T-helper 2 cell (primary cell): ENCODE results near the gene INPP5A.
"Not testable (repeated sequence)": the region's sequence is repeated elsewhere in the genome, so short reads cannot be mapped to it uniquely, and the experiment has no call there.

Experiments
- DNase-seq, 5 experiments: peaks; one replicate each; pipeline versions ENCODE4 v3.0.0 to v3.0.0-alpha.2; 2012 to 2022

INPP5A gene

DNA sequence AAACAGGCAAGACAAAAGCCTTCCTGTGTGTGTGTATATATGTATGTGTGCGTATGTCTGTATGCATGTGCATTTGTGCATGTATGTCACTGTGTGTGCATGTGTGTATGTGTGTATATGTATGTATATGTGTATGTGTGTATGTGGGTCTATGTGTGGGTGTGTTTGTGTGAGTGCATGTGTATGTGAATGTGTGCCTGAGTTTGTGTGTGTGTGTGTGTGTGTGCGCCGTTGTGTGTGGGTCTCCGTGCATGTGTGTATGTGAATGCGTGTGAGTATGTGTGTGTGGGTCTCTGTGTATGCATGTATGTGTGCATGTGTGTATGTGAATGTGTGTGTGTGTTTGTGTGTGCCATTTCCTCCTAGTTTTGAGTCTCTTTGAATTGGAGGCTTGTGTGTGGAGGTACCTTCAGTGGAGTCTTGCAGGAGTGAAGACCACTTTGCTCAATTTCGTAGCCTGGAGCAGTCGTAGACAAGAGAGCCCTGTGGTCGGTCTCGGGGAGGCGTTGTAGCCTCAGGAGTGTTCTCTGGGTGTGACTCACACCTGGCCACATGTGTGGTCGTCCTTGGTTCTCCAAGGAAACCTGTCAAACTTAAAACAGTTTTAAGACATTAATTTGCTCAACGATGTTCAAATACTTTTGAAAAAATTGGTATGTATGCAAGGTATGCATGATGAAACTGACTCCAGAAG lies 28.1 kb downstream of the INPP5A start:
- no peak for DNase-seq

DNA sequence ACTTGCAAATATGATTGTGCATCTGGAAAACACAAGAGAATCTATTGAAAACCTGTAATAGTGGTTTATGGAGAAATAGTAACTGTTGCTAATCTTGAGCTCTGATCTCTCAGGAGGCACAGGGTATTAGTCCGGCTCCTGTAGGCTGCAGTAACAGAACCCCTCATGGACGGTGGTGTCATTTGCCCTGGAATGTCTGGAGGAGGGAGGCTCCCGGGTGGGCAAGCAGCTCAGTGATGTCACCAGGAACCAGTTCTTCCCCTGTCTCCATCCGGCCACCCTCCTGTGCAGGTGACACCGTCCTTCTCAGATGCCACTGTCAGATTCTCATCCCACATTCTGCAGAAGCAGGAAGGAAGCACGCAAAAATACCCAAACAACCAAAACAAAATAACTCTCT lies 29.3 kb downstream of the INPP5A start:
- no peak for DNase-seq

DNA sequence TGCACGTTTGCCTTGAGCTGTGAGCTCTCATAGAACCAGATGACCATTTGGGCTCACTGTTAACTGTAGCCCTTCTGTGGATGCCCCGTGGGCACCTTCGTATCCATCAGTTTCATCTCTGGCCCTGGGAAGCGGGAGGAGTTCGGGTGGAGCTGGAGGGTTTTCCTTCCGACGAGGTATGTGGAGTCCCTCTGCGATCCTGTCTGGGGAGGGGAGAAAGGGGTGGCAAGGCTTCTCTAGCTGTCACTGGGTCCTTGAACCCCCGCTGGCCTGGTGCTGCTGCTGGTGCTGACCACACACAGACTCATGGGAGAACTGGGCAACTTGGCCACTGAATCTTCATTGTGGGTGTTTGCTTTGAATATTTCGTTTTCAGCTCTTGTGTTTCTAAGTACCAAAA lies 32.7 kb downstream of the INPP5A start:
- DNase-seq, result no peak

DNA sequence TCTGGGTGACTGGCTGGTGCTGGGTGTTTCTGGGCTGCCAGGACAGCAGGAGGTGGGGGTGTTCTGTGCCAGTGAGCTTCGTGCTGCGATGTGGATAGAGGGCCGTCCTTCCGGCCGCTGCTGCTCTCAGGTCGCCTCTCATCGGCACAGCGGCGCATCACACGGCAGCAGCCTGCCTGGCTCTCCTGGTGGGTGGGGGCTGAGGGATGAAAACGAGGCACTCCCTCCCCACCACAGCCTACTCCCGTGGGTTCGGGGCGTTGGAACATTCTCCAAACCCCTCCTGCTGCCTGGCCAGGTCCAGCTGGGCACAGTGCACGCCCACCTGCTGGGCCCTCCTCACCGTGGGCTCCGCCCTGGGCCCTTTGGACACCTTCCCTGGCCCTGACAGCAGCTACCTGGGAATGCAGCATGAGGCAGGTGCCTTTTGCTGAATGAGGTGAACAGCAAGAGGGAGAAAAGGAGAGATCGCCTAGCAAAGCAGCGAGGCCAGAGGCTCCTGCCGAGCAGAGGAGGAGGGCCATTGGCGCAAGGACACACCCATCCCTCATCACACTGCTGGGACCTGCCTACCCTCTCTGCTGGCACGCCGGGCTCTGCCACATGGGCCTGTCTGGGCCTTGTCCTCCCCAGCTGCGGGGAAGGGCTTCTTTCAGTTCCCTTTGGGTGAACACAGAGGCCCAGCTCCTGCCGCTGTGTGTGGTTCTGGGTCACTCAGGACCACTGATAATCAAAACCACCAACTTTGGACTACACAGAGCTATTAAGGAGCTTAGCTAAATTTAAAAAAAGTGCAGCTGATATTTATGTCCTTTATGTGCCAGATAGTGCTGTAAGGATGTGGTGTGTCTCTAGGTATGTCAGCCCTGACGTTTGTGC lies 33.4 kb downstream of the INPP5A start:
- no peak for DNase-seq

GRCh38 chr10:132571650-132572544 lies 34.3 kb downstream of the INPP5A start:
- peak in 3 of 5 experiments; percentile 16 to 79 (median 28) for DNase-seq

DNA sequence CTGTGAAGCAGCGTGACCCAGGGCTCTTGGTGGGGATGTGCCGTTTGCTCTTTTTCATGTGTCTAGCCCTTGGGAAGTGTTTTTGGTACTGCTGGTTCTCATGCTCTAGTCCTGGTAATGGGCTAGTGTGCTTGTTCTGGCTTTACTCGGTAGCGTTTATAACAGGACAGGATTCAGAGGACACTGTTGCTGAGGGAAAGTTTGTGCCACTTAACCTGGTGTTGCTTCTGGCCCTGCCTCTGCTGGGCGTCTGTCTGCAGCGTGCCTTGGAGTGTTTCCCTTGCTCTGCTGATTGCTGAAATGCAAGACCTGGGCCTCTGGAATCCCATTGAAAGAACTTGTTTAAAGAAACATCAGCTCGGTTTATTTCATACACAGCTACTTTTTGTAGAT lies 35.0 kb downstream of the INPP5A start:
- DNase-seq, result no peak

- DNase-seq, result not testable (repeated sequence)
These were observed 35.4 kb downstream of the INPP5A start for GRCh38 chr10:132572946-132573345.

DNA sequence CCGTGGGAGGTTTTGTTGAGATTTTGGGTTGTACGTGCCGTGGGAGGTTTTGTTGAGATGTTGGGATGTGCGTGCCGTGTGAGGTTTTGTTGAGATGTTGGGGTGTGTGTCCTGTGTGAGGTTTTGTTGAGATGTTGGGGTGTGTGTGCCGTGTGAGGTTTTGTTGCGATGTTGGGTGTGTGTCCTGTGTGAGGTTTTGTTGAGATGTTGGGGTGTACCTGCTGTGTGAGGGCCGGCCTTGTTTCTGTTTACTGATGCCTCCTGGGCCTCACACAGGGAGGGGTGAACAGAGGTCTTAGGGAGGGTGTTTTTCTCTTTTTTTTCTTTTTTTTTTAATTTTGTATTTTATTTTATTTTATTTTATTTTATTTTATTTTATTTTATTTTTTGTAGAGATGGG lies 36.7 kb downstream of the INPP5A start:
- no peak for DNase-seq

DNA sequence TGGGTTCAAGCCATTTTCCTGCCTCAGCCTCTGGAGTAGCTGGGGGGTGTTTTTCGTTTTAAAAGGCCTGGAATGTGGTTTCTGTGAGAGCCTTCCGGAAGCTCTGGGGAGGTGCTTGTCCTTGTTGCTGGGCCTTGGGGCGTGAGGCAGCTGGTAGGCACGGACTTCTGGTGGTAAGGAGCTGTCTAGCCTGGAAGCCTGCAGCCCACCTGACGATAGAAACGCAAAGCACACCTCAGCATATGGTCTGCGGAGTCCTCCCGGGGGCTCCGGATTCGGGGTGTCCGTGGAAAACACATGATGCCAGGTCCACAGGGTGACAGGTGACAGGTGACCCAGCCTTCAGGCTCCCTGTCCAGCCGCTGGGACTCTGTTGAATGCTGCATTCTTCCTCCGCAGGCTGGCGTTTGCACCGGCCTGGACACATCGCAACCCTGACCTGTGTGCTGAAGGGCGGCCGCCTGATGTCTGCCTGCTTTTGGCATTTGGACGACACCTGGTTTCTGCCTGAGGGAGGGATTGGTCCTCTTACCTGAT lies 37.3 kb downstream of the INPP5A start:
- DNase-seq, result no peak

- DNase-seq, result peak in 1 of 5 experiments; percentile 77
These were observed 38.0 kb downstream of the INPP5A start for GRCh38 chr10:132575320-132576201.

DNA sequence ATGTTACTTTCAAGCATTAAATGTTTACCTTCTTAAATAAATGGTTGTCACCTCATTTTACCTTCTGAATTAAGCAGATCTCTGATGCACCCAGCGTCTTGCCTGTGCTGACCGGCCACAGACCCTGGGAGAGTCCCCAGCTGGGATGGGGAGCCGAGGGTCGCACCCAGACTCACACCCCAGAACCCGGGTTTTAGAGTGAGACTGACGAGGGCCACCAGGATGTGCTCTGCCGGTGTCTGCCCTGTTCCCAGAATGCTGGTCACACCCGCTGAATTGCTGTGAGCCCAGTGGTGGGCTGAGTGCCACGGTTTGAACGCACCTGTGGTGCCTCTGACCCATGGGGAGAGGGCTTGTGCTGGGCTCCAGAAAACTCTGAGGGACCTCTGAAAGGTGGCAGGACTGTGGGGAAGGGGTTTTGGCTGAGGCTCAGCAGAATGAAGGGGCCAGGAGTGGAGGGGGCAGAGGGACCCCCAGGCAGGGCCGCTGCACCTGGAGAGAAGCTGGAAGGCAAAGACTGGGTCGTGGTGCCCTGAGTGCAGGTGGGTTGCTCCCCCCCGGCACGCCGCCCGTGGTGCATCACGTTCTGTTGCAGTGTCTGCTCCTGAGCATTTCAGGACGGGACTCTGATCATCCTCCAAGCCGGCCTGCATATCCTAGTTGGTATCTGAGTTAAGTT lies 39.2 kb downstream of the INPP5A start:
- DNase-seq, result no peak

- DNase-seq, result no peak
These were observed 39.9 kb downstream of the INPP5A start for GRCh38 chr10:132577350-132578003.

GRCh38 chr10:132578287-132578951 lies 40.8 kb downstream of the INPP5A start:
- DNase-seq, result no peak

- DNase-seq, result no peak
These were observed 41.7 kb downstream of the INPP5A start for GRCh38 chr10:132579027-132579859.

GRCh38 chr10:132580143-132580542 lies 42.6 kb downstream of the INPP5A start:
- no peak for DNase-seq

- DNase-seq, result no peak
These were observed 43.0 kb downstream of the INPP5A start for GRCh38 chr10:132580617-132581016.

GRCh38 chr10:132582137-132582536 lies 44.5 kb downstream of the INPP5A start:
- no peak for DNase-seq

DNA sequence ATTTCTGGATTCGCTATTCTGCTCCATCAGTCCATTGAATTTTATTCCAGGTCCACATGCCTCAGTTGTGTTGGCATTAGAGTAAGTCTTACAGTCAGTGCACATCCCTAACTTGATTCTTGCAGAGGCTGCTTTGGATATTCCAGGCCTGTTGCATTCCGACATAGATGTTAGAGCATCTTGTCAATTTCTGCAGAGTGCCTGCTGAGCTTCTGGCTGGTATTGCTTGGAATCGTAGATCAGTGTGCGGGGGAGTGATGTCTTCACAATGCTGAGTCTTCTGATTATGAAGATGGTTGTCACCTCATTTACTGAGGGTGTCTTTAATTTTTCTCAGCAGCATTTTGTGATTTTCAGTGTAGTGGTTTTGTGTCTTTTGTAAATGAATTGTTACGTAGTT lies 45.2 kb downstream of the INPP5A start:
- DNase-seq, result no peak

DNA sequence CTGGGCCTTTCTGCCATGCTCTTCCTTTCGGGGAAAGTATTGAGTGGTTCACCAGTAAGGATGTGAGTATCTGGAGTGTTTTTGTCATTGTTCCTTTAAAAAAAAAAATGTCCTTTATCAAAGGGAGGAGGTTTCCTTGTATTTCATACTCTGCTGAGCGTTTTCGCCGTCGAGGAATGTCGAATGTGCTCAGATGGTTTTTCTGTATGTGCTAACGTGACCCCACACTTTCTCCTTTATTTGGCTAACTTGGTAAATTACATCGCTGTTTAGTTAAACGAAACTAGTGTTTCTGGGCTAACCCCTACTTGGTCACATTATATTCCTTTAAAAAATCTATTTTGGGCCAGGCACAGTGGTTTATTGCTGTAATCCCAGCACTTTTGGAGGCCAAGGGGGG lies 45.9 kb downstream of the INPP5A start:
- DNase-seq, result no peak
